Transverse colon (tissue), 4 donors: Measurements from ENCODE around the gene KCNF1. TPM values are rescaled to one million over a fixed set of nuclear protein-coding genes. Genes with fewer than 3 reads are reported as not detected.

Experiments
- DNase-seq: peaks from one replicate; pipeline ENCODE4 v3.0.0-alpha.2; 2019
- H3K27ac ChIP-seq, 4 donors: fragments of 200-600 bp; sonication (generic); 2 replicates each; pipeline ENCODE4 v1.5.1; 2016 to 2018; ENCODE audit warnings: inconsistent platforms in 4 of 4
- H3K27me3 ChIP-seq: fragments of 200-600 bp; sonication (generic); 2 replicates; pipeline ENCODE4 v1.5.1; 2017; ENCODE audit warnings: inconsistent platforms
- H3K36me3 ChIP-seq, 4 donors: fragments of 200-600 bp; sonication (generic); 2 replicates each; pipeline ENCODE4 v1.5.1; 2017 to 2019; ENCODE audit warnings: inconsistent platforms in 4 of 4
- H3K4me1 ChIP-seq, 4 donors: fragments of 200-600 bp; sonication (generic); 2 replicates each; pipeline ENCODE4 v1.5.1; 2017 to 2020; ENCODE audit warnings: inconsistent platforms in 4 of 4
- H3K4me3 ChIP-seq, 4 donors: fragments of 200-600 bp; sonication (generic); 1 replicate in 1 of 4; 2 replicates in 3 of 4; pipeline versions ENCODE4 v1.5.1 to v1.6.1; 2017 to 2019; ENCODE audit warnings: inconsistent platforms in 4 of 4
- H3K9me3 ChIP-seq, 2 donors: fragments of 200-600 bp; sonication (generic); 2 replicates each; pipeline ENCODE4 v1.5.1; 2017 to 2019; ENCODE audit warnings: inconsistent platforms in 2 of 2
- CTCF ChIP-seq, 5 experiments: fragments of 200-600 bp in 3 of 5; fragments of 450-650 bp in 2 of 5; sonication (generic) in 3 of 5; IDR thresholded peaks; 1 replicate in 2 of 5; 2 replicates in 3 of 5; pipeline ENCODE4 v1.5.1; 2016 to 2017; ENCODE audit warnings: antibody characterized with exemption in 5 of 5, inconsistent platforms in 3 of 5, mild to moderate bottlenecking in 2 of 5, moderate library complexity in 1 of 5
- EP300 ChIP-seq: sonication (generic); formaldehyde crosslinking; IDR thresholded peaks from one replicate; pipeline ENCODE4 v1.6.1; 2017; ENCODE audit warnings: antibody characterized with exemption, low read depth
- POLR2A ChIP-seq: fragments of 450-650 bp; IDR thresholded peaks from one replicate; pipeline ENCODE4 v1.6.1; 2016; ENCODE audit warnings: antibody characterized with exemption, mild to moderate bottlenecking, moderate library complexity
- POLR2AphosphoS5 ChIP-seq, 3 donors: sonication (generic); formaldehyde crosslinking; IDR thresholded peaks; one replicate each; pipeline ENCODE4 v1.6.1; 2016; ENCODE audit warnings: antibody characterized with exemption in 3 of 3
- WGBS, 2 donors: methylation state at CpG; one replicate each; pipeline ENCODE4 v1.1.5; 2018; ENCODE audit warnings: low coverage in 1 of 2; 5-methylcytosine and 5-hydroxymethylcytosine counted together
- in situ Hi-C, 4 donors: fragments of 200-750 bp; cut with MboI; loops; one replicate each; pipeline versions ENCODE4 v1.15.0 to v1.15.1; 2017; ENCODE audit warnings: low sequenced_read_pairs in 3 of 4, low pct_ligation_motif_present in 1 of 4, low pct_unique_long_range_greater_than_20kb in 1 of 4
- intact Hi-C: fragments of 100-400 bp; cut with DNase I; formaldehyde crosslinking; loops from one replicate; pipeline ENCODE4 v1.15.1; 2023; ENCODE audit warnings: low total_unique reads
- total RNA-seq, 4 donors: library from RNA; depleted of rRNA; stranded (reverse); fragments of >200 nt; gene quantifications; one replicate each; pipeline ENCODE4 v1.1.0, GENCODE V29; 2016

The KCNF1 gene
- total RNA-seq, 4 donors from 2014 or later = 0.27 TPM; not detected in 3

DNA sequence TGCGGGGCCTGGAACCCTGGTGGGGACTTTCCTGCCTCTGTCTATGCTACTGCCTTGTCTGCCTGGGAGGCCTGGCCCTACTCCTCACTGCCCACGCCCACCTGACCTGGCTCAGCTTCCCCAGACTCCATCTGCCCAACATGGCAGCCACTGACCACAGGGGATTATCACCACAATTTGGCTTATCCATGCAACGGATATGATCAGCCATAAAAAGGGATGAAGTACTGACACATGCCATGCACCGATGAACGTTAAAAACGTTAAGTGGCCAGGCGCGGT is 5.9 kb upstream of the KCNF1 start:
- Histone ChIP-seq H3K9me3 (no peaks in the 10 kb centered on the region), H3K27ac (no peak overlapping the region), H3K4me3 (no peak overlapping the region), H3K27me3 (peaks cover 5% of the 10 kb centered on the region), H3K4me1 (peaks cover 0 to 10% (median 3%) of the 10 kb centered on the region in 4 donors), H3K36me3 (no peaks in the 10 kb centered on the region)
- no peak for TF ChIP-seq EP300
- TF ChIP-seq POLR2A = no peak
- no peak for TF ChIP-seq POLR2AphosphoS5 (IDR thresholded peaks at IDR 0.05)
- TF ChIP-seq CTCF (IDR thresholded peaks at IDR 0.05) = no peak
- intact Hi-C loops (no loop called here), in situ Hi-C loops (loop anchor here in 1 of 4 donors (10.0 kb wide), 1 partner anchor 71 kb away; no protein-coding TSS in a partner anchor)
- WGBS, 2 donors = 89 to 100% methylated on average over 2 to 8 of the region's 8 CpGs
- DNase-seq = no peak

DNA sequence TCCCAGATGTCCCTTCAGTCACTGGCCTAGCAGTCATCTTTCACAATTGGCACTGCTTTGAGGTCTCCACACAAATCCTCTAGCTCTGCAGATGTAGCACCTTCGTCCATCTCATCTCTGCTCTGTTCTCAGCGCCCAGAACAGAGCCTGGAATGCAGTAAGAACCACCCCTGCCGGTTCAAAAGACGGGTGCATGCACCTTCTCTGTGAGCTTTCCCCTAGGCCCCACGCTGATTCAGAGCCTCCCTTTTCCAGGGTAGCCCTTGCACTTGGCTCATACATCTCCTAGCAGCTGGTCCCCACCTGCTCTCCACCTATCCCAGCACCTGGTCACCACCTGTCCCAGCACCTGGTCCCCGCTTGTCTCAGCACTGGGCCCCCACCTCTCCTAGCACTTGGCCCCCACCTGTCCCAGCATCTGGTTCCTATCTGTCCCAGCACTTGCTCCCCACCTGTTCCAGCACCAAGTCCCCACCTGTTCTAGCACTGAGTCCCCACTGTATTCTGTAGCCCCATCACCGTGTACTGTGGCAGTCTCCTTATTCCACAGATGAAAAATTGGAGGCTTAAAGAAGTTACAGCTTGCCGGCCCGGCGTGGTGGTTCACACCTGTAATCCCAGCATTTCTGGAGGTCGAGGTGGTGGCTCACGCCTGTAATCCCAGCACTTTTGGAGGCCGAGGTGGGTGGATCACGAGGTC is 4.7 kb upstream of the KCNF1 start:
- Histone ChIP-seq H3K27me3 (peaks cover 17% of the 10 kb centered on the region), H3K4me1 (peaks cover 0 to 4% (median 4%) of the 10 kb centered on the region in 4 donors), H3K9me3 (no peaks in the 10 kb centered on the region), H3K27ac (no peak overlapping the region), H3K4me3 (no peak overlapping the region), H3K36me3 (no peaks in the 10 kb centered on the region)
- no peak for DNase-seq
- 70 to 87% methylated on average over 6 to 14 of the region's 14 CpGs for WGBS, 2 donors
- in situ Hi-C loops (loop anchor here in 1 of 4 donors (10.0 kb wide), 1 partner anchor 72 kb away; no protein-coding TSS in a partner anchor), intact Hi-C loops (no loop called here)
- TF ChIP-seq CTCF (IDR thresholded peaks at IDR 0.05) = no peak
- no peak for TF ChIP-seq EP300
- TF ChIP-seq POLR2A = no peak
- TF ChIP-seq POLR2AphosphoS5 (IDR thresholded peaks at IDR 0.05) = no peak

GRCh38 chr2:10908195-10908594 is 3.5 kb upstream of the KCNF1 start:
- 85% methylated on average over 4 of the region's 4 CpGs; no CpG with 5 or more reads in 1 of the 2 donors for WGBS, 2 donors
- no peak for TF ChIP-seq POLR2AphosphoS5 (IDR thresholded peaks at IDR 0.05)
- TF ChIP-seq POLR2A = no peak
- no peak for TF ChIP-seq EP300
- no peak for TF ChIP-seq CTCF (IDR thresholded peaks at IDR 0.05)
- intact Hi-C loops = no loop called here
- in situ Hi-C loops = loop anchor here in 1 of 4 donors (10.0 kb wide), 1 partner anchor 73 kb away; no protein-coding TSS in a partner anchor
- Histone ChIP-seq H3K4me3 (no peak overlapping the region), H3K27ac (no peak overlapping the region), H3K9me3 (no peaks in the 10 kb centered on the region), H3K27me3 (peaks cover 28% of the 10 kb centered on the region), H3K36me3 (no peaks in the 10 kb centered on the region), H3K4me1 (peaks cover 0 to 10% (median 7%) of the 10 kb centered on the region in 4 donors)
- no peak for DNase-seq

GRCh38 chr2:10909050-10909995 is 2.4 kb upstream of the KCNF1 start:
- DNase-seq = no peak
- peak in 3 of 5 experiments; percentile 19 to 27 (median 20) for TF ChIP-seq CTCF (IDR thresholded peaks at IDR 0.05)
- no peak for TF ChIP-seq POLR2AphosphoS5 (IDR thresholded peaks at IDR 0.05)
- no peak for TF ChIP-seq EP300
- TF ChIP-seq POLR2A = no peak
- intact Hi-C loops = no loop called here
- H3K36me3 ChIP-seq = no peaks in the 10 kb centered on the region
- no peak overlapping the region for H3K27ac ChIP-seq
- H3K4me1 ChIP-seq = peaks cover 0 to 10% (median 7%) of the 10 kb centered on the region in 4 donors
- H3K9me3 ChIP-seq = no peaks in the 10 kb centered on the region
- H3K4me3 ChIP-seq = no peak overlapping the region
- peaks cover 39% of the 10 kb centered on the region for H3K27me3 ChIP-seq
- in situ Hi-C loops = loop anchor here in 1 of 4 donors (10.0 kb wide), 1 partner anchor 75 kb away; no protein-coding TSS in a partner anchor
- whole genome bisulfite sequencing, 2 donors = 70 to 75% methylated on average over 7 to 15 of the region's 15 CpGs
